Measurements from ENCODE around the gene PRR29.

The PRR29 gene

DNA sequence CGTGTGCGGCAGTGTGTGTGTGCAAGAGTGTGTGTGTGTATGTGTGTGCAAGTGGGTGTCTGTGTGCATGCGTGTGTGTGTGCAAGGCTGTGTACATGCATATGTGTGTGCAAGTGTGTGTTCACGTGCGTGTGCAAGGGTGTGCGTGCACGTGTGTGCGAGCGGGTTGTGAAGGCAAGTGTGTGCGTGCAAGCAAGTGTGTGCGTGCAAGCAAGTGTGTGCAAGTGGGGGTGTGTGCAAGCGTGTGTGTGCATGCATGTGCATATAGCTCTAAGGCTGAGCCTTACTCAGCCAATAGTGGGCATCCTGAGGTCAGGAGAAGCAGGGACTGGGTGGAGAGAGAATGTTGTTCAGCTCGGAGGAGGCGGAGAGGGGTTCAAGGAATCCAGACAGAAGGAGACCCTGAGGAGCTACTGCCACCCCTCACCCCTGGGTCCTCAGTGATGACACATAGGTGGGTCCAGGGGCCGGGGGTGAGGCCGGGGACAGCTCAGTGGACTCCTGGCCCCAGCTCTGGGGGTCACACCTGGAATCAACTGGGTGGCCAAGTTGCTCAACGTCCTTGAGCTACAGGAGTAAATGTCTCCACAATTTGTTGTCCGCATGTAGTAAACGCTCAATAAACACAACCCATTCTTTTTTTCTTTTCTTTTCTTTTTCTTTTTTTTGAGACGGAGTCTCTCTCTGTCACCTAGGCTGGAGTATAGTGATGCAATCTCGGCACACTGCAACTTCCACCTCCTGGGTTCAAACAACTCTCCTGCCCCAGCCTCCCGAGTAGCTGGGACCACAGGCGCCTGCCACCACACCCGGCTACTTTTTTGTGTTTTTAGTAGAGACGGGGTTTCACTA is 1.8 kb downstream of the PRR29 start:
- TF ChIP-seq ZBTB7A (IDR thresholded peaks at IDR 0.05; ENCODE audit: low read depth) (no peak), CREB1 (IDR thresholded peaks at IDR 0.05; ENCODE audit: low read depth) (no peak), NFIC (IDR thresholded peaks at IDR 0.05) (no peak), YY1 (IDR thresholded peaks at IDR 0.05; ENCODE audit: low read depth) (no peak), FOXM1 (IDR thresholded peaks at IDR 0.05; ENCODE audit: borderline replicate concordance, low read depth) (no peak), TEAD4 (IDR thresholded peaks at IDR 0.05) (no peak), EGR1 (IDR thresholded peaks at IDR 0.05) (no peak), TCF12 (IDR thresholded peaks at IDR 0.05; ENCODE audit: low read depth) (no peak), RAD21 (IDR thresholded peaks at IDR 0.05; ENCODE audit: low read depth) (no peak), TAF1 (IDR thresholded peaks at IDR 0.05; ENCODE audit: low read depth) (no peak)
- TF ChIP-seq, protein P1, sequence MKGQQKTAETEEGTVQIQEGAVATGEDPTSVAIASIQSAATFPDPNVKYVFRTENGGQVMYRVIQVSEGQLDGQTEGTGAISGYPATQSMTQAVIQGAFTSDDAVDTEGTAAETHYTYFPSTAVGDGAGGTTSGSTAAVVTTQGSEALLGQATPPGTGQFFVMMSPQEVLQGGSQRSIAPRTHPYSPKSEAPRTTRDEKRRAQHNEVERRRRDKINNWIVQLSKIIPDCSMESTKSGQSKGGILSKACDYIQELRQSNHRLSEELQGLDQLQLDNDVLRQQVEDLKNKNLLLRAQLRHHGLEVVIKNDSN (IDR thresholded peaks at IDR 0.05) = no peak
- TF ChIP-seq, protein P2, sequence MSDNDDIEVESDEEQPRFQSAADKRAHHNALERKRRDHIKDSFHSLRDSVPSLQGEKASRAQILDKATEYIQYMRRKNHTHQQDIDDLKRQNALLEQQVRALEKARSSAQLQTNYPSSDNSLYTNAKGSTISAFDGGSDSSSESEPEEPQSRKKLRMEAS (IDR thresholded peaks at IDR 0.05) = no peak

DNA sequence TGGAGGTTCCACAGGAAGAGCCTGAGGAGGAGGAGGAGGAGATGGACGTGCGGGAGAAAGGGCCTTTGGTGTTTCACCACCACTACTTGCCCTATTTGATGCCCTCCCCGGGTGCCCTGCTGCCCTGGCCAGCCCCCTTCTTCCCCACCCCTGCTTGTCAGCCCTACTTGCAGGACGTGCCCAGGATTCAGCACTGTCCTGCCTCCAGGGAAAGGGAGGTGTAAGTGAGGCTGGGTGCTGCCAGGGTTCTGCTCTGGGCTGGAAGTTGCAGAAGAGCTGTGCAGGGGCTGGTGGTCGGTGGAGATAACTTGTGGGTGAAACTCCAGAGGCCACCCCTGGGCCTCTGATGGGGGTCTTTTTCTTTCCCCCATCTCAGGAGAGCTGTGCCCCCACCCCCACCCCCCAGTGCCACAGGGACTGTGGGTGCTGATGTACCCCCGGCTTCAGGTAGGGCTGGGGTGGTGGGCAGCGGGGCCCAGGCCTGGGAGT is 3.0 kb downstream of the PRR29 start:
- TF ChIP-seq RAD21 (IDR thresholded peaks at IDR 0.05; ENCODE audit: low read depth) (no peak), FOXM1 (IDR thresholded peaks at IDR 0.05; ENCODE audit: borderline replicate concordance, low read depth) (no peak), EGR1 (IDR thresholded peaks at IDR 0.05) (no peak), TCF12 (IDR thresholded peaks at IDR 0.05; ENCODE audit: low read depth) (no peak), CEBPB (IDR thresholded peaks at IDR 0.05) (no peak), CREB1 (IDR thresholded peaks at IDR 0.05; ENCODE audit: low read depth) (no peak), TEAD4 (IDR thresholded peaks at IDR 0.05) (no peak), ZBTB7A (IDR thresholded peaks at IDR 0.05; ENCODE audit: low read depth) (no peak), EP300 (IDR thresholded peaks at IDR 0.05; ENCODE audit: borderline replicate concordance) (no peak), TAF1 (IDR thresholded peaks at IDR 0.05; ENCODE audit: low read depth) (no peak), YY1 (IDR thresholded peaks at IDR 0.05; ENCODE audit: low read depth) (no peak), NFIC (IDR thresholded peaks at IDR 0.05) (no peak)
- TF ChIP-seq, protein P3, sequence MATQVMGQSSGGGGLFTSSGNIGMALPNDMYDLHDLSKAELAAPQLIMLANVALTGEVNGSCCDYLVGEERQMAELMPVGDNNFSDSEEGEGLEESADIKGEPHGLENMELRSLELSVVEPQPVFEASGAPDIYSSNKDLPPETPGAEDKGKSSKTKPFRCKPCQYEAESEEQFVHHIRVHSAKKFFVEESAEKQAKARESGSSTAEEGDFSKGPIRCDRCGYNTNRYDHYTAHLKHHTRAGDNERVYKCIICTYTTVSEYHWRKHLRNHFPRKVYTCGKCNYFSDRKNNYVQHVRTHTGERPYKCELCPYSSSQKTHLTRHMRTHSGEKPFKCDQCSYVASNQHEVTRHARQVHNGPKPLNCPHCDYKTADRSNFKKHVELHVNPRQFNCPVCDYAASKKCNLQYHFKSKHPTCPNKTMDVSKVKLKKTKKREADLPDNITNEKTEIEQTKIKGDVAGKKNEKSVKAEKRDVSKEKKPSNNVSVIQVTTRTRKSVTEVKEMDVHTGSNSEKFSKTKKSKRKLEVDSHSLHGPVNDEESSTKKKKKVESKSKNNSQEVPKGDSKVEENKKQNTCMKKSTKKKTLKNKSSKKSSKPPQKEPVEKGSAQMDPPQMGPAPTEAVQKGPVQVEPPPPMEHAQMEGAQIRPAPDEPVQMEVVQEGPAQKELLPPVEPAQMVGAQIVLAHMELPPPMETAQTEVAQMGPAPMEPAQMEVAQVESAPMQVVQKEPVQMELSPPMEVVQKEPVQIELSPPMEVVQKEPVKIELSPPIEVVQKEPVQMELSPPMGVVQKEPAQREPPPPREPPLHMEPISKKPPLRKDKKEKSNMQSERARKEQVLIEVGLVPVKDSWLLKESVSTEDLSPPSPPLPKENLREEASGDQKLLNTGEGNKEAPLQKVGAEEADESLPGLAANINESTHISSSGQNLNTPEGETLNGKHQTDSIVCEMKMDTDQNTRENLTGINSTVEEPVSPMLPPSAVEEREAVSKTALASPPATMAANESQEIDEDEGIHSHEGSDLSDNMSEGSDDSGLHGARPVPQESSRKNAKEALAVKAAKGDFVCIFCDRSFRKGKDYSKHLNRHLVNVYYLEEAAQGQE (IDR thresholded peaks at IDR 0.05; ENCODE audit: low read depth) = no peak
- TF ChIP-seq, protein P1 (IDR thresholded peaks at IDR 0.05) = no peak
- TF ChIP-seq, protein P2 (IDR thresholded peaks at IDR 0.05) = no peak

DNA sequence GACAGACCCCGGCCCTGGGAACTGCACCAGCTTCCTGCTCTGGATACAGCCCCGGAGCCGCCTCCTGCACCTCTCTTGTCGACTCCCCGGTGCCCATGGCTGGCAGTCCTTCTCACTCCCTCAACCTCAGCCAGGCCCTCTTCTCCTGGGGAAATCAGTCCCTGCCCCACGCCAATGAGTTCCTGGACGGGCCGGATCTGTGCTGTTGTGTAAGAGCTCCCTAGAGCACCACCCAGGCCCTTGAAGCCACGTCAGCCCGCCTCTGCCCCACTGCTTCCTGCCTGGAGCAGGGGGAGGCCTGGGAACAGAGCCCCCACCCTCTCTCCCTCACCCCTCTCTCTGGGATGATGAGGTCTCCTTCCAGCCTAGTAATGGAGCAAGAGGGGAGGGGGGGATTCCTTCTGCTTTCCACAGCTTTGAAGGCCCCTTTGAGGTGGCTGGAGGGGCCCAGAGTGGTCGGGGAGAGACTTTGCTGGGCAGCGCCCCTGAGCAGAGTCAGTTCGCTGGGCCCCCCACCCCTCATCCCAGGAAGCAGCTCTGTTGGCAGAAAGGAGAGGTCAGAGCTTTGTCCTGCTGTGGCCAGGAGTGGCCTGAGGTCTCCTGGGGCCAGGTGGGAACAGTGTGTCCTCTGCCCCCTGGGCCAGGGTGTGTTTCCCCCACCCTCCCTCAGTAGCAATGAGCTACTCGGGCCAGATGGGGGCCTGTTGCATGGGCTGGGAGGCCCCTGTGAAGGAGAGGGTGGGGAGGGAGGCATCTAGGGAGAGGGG is 3.8 kb downstream of the PRR29 start:
- TF ChIP-seq EP300 (IDR thresholded peaks at IDR 0.05; ENCODE audit: borderline replicate concordance) = no peak
- TF ChIP-seq, protein P3 (IDR thresholded peaks at IDR 0.05; ENCODE audit: low read depth) = no peak
- no peak for TF ChIP-seq TAF1 (IDR thresholded peaks at IDR 0.05; ENCODE audit: low read depth)
- no peak for TF ChIP-seq YY1 (IDR thresholded peaks at IDR 0.05; ENCODE audit: low read depth)
- TF ChIP-seq EGR1 (IDR thresholded peaks at IDR 0.05) = no peak
- no peak for TF ChIP-seq CREB1 (IDR thresholded peaks at IDR 0.05; ENCODE audit: low read depth)
- no peak for TF ChIP-seq TCF12 (IDR thresholded peaks at IDR 0.05; ENCODE audit: low read depth)
- TF ChIP-seq FOXM1 (IDR thresholded peaks at IDR 0.05; ENCODE audit: borderline replicate concordance, low read depth) = no peak
- no peak for TF ChIP-seq CEBPB (IDR thresholded peaks at IDR 0.05)
- TF ChIP-seq, protein P2 (IDR thresholded peaks at IDR 0.05) = no peak

DNA sequence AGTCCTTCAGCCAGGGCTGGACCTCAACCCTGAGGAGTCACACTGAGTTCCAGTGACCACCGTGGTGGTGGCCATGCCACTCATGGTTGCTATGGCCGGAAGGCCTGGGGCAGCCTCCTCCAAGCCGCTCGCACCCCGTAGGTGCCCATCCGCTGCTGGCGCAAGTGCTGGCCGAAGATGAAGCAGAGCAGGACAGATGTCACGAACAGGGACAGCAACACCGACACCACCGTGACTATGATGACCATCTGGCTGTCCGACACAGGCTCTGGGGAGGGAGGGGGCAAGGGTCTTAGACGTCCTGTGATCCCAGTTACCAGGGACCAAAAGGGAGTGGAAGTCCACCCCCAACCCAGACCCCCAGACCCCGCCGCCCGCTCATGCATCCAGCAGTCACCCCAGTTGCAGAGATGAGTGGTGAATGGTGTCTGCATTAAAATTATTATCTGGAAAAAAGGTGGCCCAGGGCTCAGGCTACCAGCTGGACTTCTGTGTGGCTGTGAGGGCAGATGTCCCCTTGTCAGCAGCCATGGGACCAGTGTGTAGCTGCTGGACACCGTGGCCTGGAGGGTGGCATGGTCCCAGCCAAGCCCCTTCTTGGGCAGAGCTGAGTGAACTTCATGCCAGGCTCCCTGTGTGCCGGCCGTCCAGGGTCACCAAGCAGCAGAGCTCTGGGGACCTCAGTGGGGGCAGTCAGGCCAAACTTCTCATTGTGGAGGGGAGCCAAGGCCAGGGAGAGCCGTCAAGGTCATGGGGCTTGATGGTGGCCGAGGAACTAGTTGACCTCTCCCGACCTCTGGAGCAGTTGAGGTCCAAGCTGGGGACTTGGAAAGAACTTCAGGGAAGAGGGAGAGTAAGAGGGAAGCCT is 4.7 kb downstream of the PRR29 start:
- no peak for TF ChIP-seq CREB1 (IDR thresholded peaks at IDR 0.05; ENCODE audit: low read depth)
